Eye (tissue), 1 donor: ENCODE data around the gene SFTA2.
A peak's percentile ranks its signal among the peaks of the same experiment; 100 is the strongest.
"Not testable (repeated sequence)": the region's sequence is repeated elsewhere in the genome, so short reads cannot be mapped to it uniquely, and the experiment has no call there.

Experiments
- DNase-seq: peaks from one replicate; pipeline ENCODE4 v3.0.0-alpha.2; 2015

SFTA2 gene

GRCh38 chr6:30942338-30943060 lies 10.5 kb upstream of the SFTA2 start:
- DNase-seq = peak; percentile 89

GRCh38 chr6:30940361-30940986 lies 8.5 kb upstream of the SFTA2 start, which contains the start of gene MUCL3:
Gene MUCL3 (plus strand): TSS chr6:30940973. CDS start chr6:30941000, 27 bp downstream.
- no peak for DNase-seq

- DNase-seq = no peak
These were observed 7.5 kb upstream of the SFTA2 start for GRCh38 chr6:30939473-30939872.

GRCh38 chr6:30938730-30939129 lies 6.8 kb upstream of the SFTA2 start:
- no peak for DNase-seq

GRCh38 chr6:30937265-30937664 lies 5.3 kb upstream of the SFTA2 start:
- no peak for DNase-seq

- DNase-seq = no peak
These were observed 3.0 kb upstream of the SFTA2 start for GRCh38 chr6:30935018-30935417.

GRCh38 chr6:30932665-30933365 lies 845 bp upstream of the SFTA2 start:
- DNase-seq = no peak

GRCh38 chr6:30931272-30931671 lies 698 bp downstream of the SFTA2 start:
- DNase-seq = no peak

- DNase-seq = no peak
These were observed 1.5 kb downstream of the SFTA2 start for GRCh38 chr6:30930506-30930905.

- DNase-seq = peak; percentile 21
These were observed 3.3 kb downstream of the SFTA2 start for GRCh38 chr6:30928677-30929076.

GRCh38 chr6:30927080-30927479 lies 4.9 kb downstream of the SFTA2 start:
- not testable (repeated sequence) for DNase-seq

GRCh38 chr6:30926644-30927043 lies 5.3 kb downstream of the SFTA2 start:
- DNase-seq = no peak

- DNase-seq = not testable (repeated sequence)
These were observed 7.8 kb downstream of the SFTA2 start for GRCh38 chr6:30924040-30924627.

GRCh38 chr6:30922447-30922852 lies 9.5 kb downstream of the SFTA2 start:
- DNase-seq = no peak

GRCh38 chr6:30918670-30919069 lies 13.3 kb downstream of the SFTA2 start:
- DNase-seq = no peak

GRCh38 chr6:30917487-30917886 lies 14.5 kb downstream of the SFTA2 start:
- no peak for DNase-seq

GRCh38 chr6:30917041-30917440 lies 14.9 kb downstream of the SFTA2 start:
- DNase-seq = no peak

- DNase-seq = peak; percentile 86
These were observed 16.4 kb downstream of the SFTA2 start for GRCh38 chr6:30915591-30915946.

GRCh38 chr6:30914854-30915590 lies 16.9 kb downstream of the SFTA2 start:
- peak; percentile 9 for DNase-seq

- DNase-seq = peak; percentile 96
These were observed 17.7 kb downstream of the SFTA2 start, which contains the start of gene VARS2 for GRCh38 chr6:30914076-30914853. Gene VARS2 (plus strand): TSS chr6:30914238. CDS start chr6:30914837, 599 bp downstream.

- DNase-seq = no peak
These were observed 18.3 kb downstream of the SFTA2 start for GRCh38 chr6:30913721-30914075.
